GM19438 (cell line): ENCODE data around the gene DSCAM.

Experiments
- ATAC-seq: cut with Tn5 transposase; IDR thresholded peaks from one replicate; pipeline ENCODE4 v1.9.1; 2021; ENCODE audit warnings: low read depth; ENCODE audit not compliant: unreplicated experiment

Gene DSCAM

GRCh38 chr21:40155563-40155962 is 691.4 kb downstream of the DSCAM start:
- ATAC-seq, result no peak

- ATAC-seq, result no peak
Measured at GRCh38 chr21:40153351-40153750, 693.6 kb downstream of the DSCAM start.

GRCh38 chr21:40152476-40152875 is 694.5 kb downstream of the DSCAM start:
- no peak for ATAC-seq

GRCh38 chr21:40151611-40152010 is 695.3 kb downstream of the DSCAM start:
- no peak for ATAC-seq

- no peak for ATAC-seq
Measured at GRCh38 chr21:40146216-40146837, 700.6 kb downstream of the DSCAM start.

- no peak for ATAC-seq
Measured at GRCh38 chr21:40143822-40144525, 703.0 kb downstream of the DSCAM start.

- ATAC-seq, result no peak
Measured at GRCh38 chr21:40141621-40142020, 705.3 kb downstream of the DSCAM start.

GRCh38 chr21:40140675-40141074 is 706.3 kb downstream of the DSCAM start:
- no peak for ATAC-seq

- no peak for ATAC-seq
Measured at GRCh38 chr21:40139636-40140035, 707.3 kb downstream of the DSCAM start.

GRCh38 chr21:40136571-40136970 is 710.4 kb downstream of the DSCAM start:
- no peak for ATAC-seq

GRCh38 chr21:40134731-40135492 is 712.0 kb downstream of the DSCAM start:
- ATAC-seq, result no peak

GRCh38 chr21:40130476-40130875 is 716.5 kb downstream of the DSCAM start:
- ATAC-seq, result no peak

- ATAC-seq, result no peak
Measured at GRCh38 chr21:40129809-40130208, 717.1 kb downstream of the DSCAM start.

GRCh38 chr21:40128891-40129290 is 718.1 kb downstream of the DSCAM start:
- no peak for ATAC-seq

- no peak for ATAC-seq
Measured at GRCh38 chr21:40120940-40121575, 725.9 kb downstream of the DSCAM start.

GRCh38 chr21:40118527-40118926 is 728.4 kb downstream of the DSCAM start:
- ATAC-seq, result no peak

GRCh38 chr21:40117236-40117635 is 729.7 kb downstream of the DSCAM start:
- no peak for ATAC-seq

GRCh38 chr21:40115775-40116174 is 731.2 kb downstream of the DSCAM start:
- no peak for ATAC-seq

GRCh38 chr21:40102682-40103081 is 744.3 kb downstream of the DSCAM start:
- no peak for ATAC-seq

- ATAC-seq, result no peak
Measured at GRCh38 chr21:40099809-40100208, 747.1 kb downstream of the DSCAM start.

GRCh38 chr21:40095477-40095876 is 751.5 kb downstream of the DSCAM start:
- ATAC-seq, result no peak
